ENCODE measurements around the gene AJAP1. TPM values are rescaled to one million over a fixed set of nuclear protein-coding genes. Genes with fewer than 3 reads are reported as not detected.

The AJAP1 gene
- total RNA-seq, 2 experiments from 2014 or later: 0.39 to 0.47 TPM

- ATAC-seq (ENCODE audit: poor library complexity) (no peak), DNase-seq (no peak)
- Mint-ChIP-seq H3K27me3 (no peaks in the 10 kb centered on the region), H3K4me1 (ENCODE audit: low read depth) (no peaks in the 10 kb centered on the region), H3K36me3 (ENCODE audit: low read depth) (no peaks in the 10 kb centered on the region), H3K4me3 (no peak overlapping the region), H3K9me3 (no peaks in the 10 kb centered on the region), H3K27ac (no peak overlapping the region)
- H3K4me1 ChIP-seq (ENCODE audit: insufficient read depth, low read length): no peaks in the 10 kb centered on the region
- POLR2A ChIA-PET: no interaction called here
- no peak overlapping the region for H3K27ac ChIP-seq (ENCODE audit: low read depth in 1 of 2, low read length in 2 of 2)
- CTCF ChIA-PET: no interaction called here
- no peak for TF ChIP-seq CTCF (IDR thresholded peaks at IDR 0.05)
- no peaks in the 10 kb centered on the region for H3K9me3 ChIP-seq (ENCODE audit: control insufficient read depth in 1 of 2, insufficient read depth in 1 of 2, low read length in 2 of 2)
- intact Hi-C loops (cut with DNase I, micrococcal nuclease): no loop called here
- H3K27me3 ChIP-seq (ENCODE audit: control insufficient read depth in 1 of 2, insufficient read depth in 2 of 2, low read length in 2 of 2): peaks cover 0 to 2% of the 10 kb centered on the region in 2 experiments
- no peaks in the 10 kb centered on the region for H3K36me3 ChIP-seq (ENCODE audit: insufficient read depth, low read length)
- no peak overlapping the region for H3K4me3 ChIP-seq (ENCODE audit: low read length)
Measured at GRCh38 chr1:4626560-4627319, 27.7 kb upstream of the AJAP1 start.

GRCh38 chr1:4627353-4627752 lies 27.1 kb upstream of the AJAP1 start:
- POLR2A ChIA-PET: no interaction called here
- Histone ChIP-seq H3K4me1 (ENCODE audit: insufficient read depth, low read length) (no peaks in the 10 kb centered on the region), H3K27ac (ENCODE audit: low read depth in 1 of 2, low read length in 2 of 2) (no peak overlapping the region), H3K4me3 (ENCODE audit: low read length) (no peak overlapping the region), H3K9me3 (ENCODE audit: control insufficient read depth in 1 of 2, insufficient read depth in 1 of 2, low read length in 2 of 2) (no peaks in the 10 kb centered on the region), H3K36me3 (ENCODE audit: insufficient read depth, low read length) (no peaks in the 10 kb centered on the region), H3K27me3 (ENCODE audit: control insufficient read depth in 1 of 2, insufficient read depth in 2 of 2, low read length in 2 of 2) (peaks cover 0 to 2% of the 10 kb centered on the region in 2 experiments)
- H3K4me1 Mint-ChIP-seq (ENCODE audit: low read depth): no peaks in the 10 kb centered on the region
- DNase-seq: no peak
- H3K9me3 Mint-ChIP-seq: no peaks in the 10 kb centered on the region
- H3K27me3 Mint-ChIP-seq: no peaks in the 10 kb centered on the region
- intact Hi-C loops (cut with DNase I, micrococcal nuclease): no loop called here
- no peak for ATAC-seq (ENCODE audit: poor library complexity)
- H3K27ac Mint-ChIP-seq: no peak overlapping the region
- CTCF ChIA-PET: no interaction called here
- TF ChIP-seq CTCF (IDR thresholded peaks at IDR 0.05): no peak
- H3K36me3 Mint-ChIP-seq (ENCODE audit: low read depth): no peaks in the 10 kb centered on the region
- no peak overlapping the region for H3K4me3 Mint-ChIP-seq

GRCh38 chr1:4628992-4629391 lies 25.4 kb upstream of the AJAP1 start:
- no peaks in the 10 kb centered on the region for H3K9me3 ChIP-seq (ENCODE audit: control insufficient read depth in 1 of 2, insufficient read depth in 1 of 2, low read length in 2 of 2)
- ChIA-PET POLR2A (no interaction called here), CTCF (no interaction called here)
- Mint-ChIP-seq H3K9me3 (no peaks in the 10 kb centered on the region), H3K4me1 (ENCODE audit: low read depth) (no peaks in the 10 kb centered on the region), H3K4me3 (no peak overlapping the region), H3K36me3 (ENCODE audit: low read depth) (no peaks in the 10 kb centered on the region), H3K27ac (no peak overlapping the region), H3K27me3 (no peaks in the 10 kb centered on the region)
- no peaks in the 10 kb centered on the region for H3K36me3 ChIP-seq (ENCODE audit: insufficient read depth, low read length)
- H3K27ac ChIP-seq (ENCODE audit: low read depth in 1 of 2, low read length in 2 of 2): no peak overlapping the region
- no peaks in the 10 kb centered on the region for H3K4me1 ChIP-seq (ENCODE audit: insufficient read depth, low read length)
- no peak overlapping the region for H3K4me3 ChIP-seq (ENCODE audit: low read length)
- no peak for TF ChIP-seq CTCF (IDR thresholded peaks at IDR 0.05)
- ATAC-seq (ENCODE audit: poor library complexity): no peak
- H3K27me3 ChIP-seq (ENCODE audit: control insufficient read depth in 1 of 2, insufficient read depth in 2 of 2, low read length in 2 of 2): peaks cover 0 to 2% of the 10 kb centered on the region in 2 experiments
- no peak for DNase-seq
- intact Hi-C loops (cut with DNase I, micrococcal nuclease): no loop called here
